ENCODE data around the gene ADD2.
"Not testable (repeated sequence)": the region's sequence is repeated elsewhere in the genome, so short reads cannot be mapped to it uniquely, and the experiment has no call there.

The ADD2 gene

GRCh38 chr2:70751881-70752280 lies 16.1 kb downstream of the ADD2 start:
- DNase-seq (ENCODE audit: low read depth, low spot score) = no peak

- no peak for DNase-seq (ENCODE audit: low read depth, low spot score)
Measured at GRCh38 chr2:70750320-70750719, 17.7 kb downstream of the ADD2 start.

- no peak for DNase-seq (ENCODE audit: low read depth, low spot score)
Measured at GRCh38 chr2:70748002-70748784, 19.8 kb downstream of the ADD2 start.

GRCh38 chr2:70747284-70747683 lies 20.7 kb downstream of the ADD2 start:
- no peak for DNase-seq (ENCODE audit: low read depth, low spot score)

- no peak for DNase-seq (ENCODE audit: low read depth, low spot score)
Measured at GRCh38 chr2:70746094-70746974, 21.7 kb downstream of the ADD2 start.

GRCh38 chr2:70745276-70745825 lies 22.6 kb downstream of the ADD2 start:
- DNase-seq (ENCODE audit: low read depth, low spot score) = no peak

GRCh38 chr2:70744397-70744796 lies 23.6 kb downstream of the ADD2 start:
- no peak for DNase-seq (ENCODE audit: low read depth, low spot score)

GRCh38 chr2:70743677-70744076 lies 24.3 kb downstream of the ADD2 start:
- no peak for DNase-seq (ENCODE audit: low read depth, low spot score)

GRCh38 chr2:70743068-70743467 lies 24.9 kb downstream of the ADD2 start:
- no peak for DNase-seq (ENCODE audit: low read depth, low spot score)

GRCh38 chr2:70739492-70739891 lies 28.5 kb downstream of the ADD2 start:
- DNase-seq (ENCODE audit: low read depth, low spot score) = not testable (repeated sequence)

- no peak for DNase-seq (ENCODE audit: low read depth, low spot score)
Measured at GRCh38 chr2:70738159-70738558, 29.8 kb downstream of the ADD2 start.

GRCh38 chr2:70735071-70735470 lies 32.9 kb downstream of the ADD2 start:
- DNase-seq (ENCODE audit: low read depth, low spot score) = no peak

GRCh38 chr2:70733646-70734180 lies 34.3 kb downstream of the ADD2 start:
- DNase-seq (ENCODE audit: low read depth, low spot score) = no peak

- DNase-seq (ENCODE audit: low read depth, low spot score) = no peak
Measured at GRCh38 chr2:70732766-70733645, 35.0 kb downstream of the ADD2 start.

- no peak for DNase-seq (ENCODE audit: low read depth, low spot score)
Measured at GRCh38 chr2:70730730-70731129, 37.3 kb downstream of the ADD2 start.

- DNase-seq (ENCODE audit: low read depth, low spot score) = no peak
Measured at GRCh38 chr2:70729647-70730046, 38.4 kb downstream of the ADD2 start.

- no peak for DNase-seq (ENCODE audit: low read depth, low spot score)
Measured at GRCh38 chr2:70728128-70728527, 39.9 kb downstream of the ADD2 start.

GRCh38 chr2:70726947-70727725 lies 40.9 kb downstream of the ADD2 start:
- DNase-seq (ENCODE audit: low read depth, low spot score) = no peak

- DNase-seq (ENCODE audit: low read depth, low spot score) = no peak
Measured at GRCh38 chr2:70725505-70725904, 42.5 kb downstream of the ADD2 start.

- no peak for DNase-seq (ENCODE audit: low read depth, low spot score)
Measured at GRCh38 chr2:70724366-70724765, 43.6 kb downstream of the ADD2 start.
